ENCODE measurements around the gene FBRSL1.
A peak's percentile ranks its signal among the peaks of the same experiment; 100 is the strongest.
"Not testable (repeated sequence)": the region's sequence is repeated elsewhere in the genome, so short reads cannot be mapped to it uniquely, and the experiment has no call there.

Gene FBRSL1

GRCh38 chr12:132489602-132490266, at the start of gene FBRSL1:
Gene FBRSL1, plus strand, starts transcription at chr12:132490151.
- peak; percentile 82 for DNase-seq

- not testable (repeated sequence) for DNase-seq
Measured at GRCh38 chr12:132440420-132440819, 49.5 kb upstream of the FBRSL1 start.

GRCh38 chr12:132441871-132442863, 47.8 kb upstream of the FBRSL1 start:
- no peak for DNase-seq

DNA sequence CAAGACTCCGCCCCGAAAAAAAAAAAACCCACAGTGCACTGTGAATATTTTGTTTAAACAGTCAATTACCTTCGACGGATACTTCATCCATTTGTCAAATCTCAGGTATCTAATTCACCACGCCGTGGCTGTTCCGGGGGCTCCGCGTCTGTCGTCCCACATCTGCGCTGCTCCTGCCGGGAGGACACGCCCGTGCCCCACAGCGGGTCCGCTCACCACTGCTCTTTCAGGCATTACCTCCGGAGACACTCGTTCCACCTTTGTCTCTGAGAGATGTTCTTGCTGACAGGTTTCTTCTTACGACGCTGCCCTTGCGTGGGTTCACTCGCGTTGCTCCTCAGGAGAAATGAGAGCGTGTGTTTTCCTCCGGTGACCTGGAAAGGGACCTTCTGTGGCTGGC, 46.9 kb upstream of the FBRSL1 start:
- DNase-seq, result no peak

DNA sequence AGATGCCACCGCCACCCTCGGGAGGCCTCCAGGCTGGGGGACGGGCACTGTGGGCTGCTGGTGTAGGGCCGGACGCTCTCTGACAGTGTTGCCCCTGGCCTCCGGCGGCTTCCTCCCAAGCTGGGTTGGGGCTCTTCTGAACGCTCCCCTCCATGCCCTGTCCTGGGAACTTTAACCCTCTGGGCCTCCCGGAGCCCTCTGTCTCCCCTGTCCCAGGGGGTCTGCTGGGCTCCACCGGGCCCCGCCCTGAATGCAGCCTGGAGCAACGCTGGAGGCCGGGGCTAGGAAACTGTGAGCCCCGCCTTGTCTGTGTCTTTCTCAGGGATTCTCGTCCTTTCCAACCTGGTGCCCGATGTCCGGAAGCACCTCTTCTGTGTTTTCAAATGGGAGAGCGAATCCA, 45.7 kb upstream of the FBRSL1 start:
- DNase-seq, result no peak

- no peak for DNase-seq
Measured at GRCh38 chr12:132444957-132445883, 44.7 kb upstream of the FBRSL1 start.

- peak; percentile 76 for DNase-seq
Measured at GRCh38 chr12:132445884-132446632, 43.9 kb upstream of the FBRSL1 start.

DNA sequence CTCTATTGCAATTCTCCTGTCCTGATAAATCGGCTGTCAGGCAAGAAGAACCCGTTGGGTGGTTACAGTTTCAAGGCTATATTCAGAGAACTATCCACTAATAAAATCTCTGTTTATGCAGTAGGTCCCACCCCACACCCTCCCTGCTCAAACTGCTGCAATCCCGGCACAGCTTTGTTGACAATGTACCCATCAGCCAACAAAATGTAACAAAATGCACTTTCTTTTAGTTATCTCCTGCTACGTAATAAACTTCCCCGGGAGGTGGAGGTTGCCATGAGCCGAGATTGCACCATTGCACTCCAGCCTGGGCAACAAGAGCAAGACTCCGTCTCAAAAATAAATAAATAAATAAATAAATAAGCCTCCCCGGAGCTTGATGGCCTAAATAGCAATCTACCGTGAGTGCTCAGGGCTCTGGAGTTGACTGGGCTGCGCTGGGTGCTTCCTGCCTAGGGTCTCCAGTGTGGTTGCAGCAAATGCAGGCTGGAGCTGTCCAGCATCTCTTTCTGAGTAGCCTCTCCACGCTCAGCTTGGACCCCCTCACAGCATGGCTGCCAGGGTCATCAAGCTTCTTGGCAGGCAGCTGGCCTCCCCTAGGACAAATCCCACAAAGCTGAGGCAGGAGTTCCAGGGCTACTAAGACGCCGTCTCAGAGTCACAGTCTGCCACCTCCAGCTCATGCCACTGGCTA, 43.2 kb upstream of the FBRSL1 start:
- no peak for DNase-seq

DNA sequence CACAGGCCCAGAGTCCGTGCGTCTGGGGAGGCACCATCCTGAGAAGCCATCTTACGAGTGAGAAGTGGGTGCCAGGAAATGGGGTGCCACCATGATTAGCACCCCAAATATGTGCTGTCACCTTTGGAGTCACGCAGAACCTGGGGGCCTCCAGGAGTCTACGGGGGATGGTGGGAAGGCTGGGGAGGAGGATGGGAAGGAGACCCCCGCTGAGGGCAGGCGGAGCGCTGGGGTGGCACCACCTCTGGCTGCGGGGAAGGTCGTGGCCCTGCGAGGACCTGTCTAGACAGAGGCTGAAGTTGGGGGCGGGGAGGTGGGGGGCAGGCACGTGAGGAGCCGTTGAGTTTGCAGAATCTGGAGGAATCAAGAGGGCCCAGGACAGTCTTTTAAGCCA, 42.6 kb upstream of the FBRSL1 start:
- DNase-seq, result no peak

DNA sequence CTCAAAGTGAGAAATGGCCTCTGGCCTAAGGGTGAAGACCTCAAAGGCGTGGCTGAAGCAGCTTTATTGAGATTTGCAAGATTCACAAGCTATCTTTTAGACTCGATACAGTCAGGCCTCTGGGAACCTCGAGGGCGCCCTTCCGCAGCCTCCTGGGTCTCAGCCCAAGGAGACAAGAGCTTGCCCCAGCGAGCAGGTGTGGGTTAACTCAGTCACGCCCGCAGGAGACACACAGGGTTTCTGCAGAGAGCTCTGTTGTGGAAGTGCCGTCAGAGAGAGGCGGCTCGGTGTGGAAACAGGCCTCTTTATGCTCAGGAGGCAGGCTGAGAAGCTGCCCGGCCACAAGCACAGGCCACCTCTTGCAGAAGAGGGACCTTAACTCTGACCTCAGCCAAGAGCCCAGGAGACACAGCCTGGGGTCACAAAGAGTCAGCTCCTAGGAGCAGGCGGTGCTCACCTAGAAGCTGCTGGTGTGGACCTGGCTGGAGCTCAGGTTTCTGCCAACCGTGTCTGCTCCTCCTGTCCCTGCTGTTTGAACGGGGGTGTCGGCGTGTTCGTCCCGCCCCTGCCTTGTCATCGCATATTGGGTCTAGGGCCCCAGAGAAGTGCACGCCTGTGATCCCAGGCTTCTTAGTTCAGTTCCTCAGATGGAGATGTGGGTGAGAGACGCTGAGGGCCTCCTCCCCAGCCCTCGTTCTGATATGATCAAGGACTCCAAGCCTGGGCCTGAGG, 42.1 kb upstream of the FBRSL1 start:
- no peak for DNase-seq

DNA sequence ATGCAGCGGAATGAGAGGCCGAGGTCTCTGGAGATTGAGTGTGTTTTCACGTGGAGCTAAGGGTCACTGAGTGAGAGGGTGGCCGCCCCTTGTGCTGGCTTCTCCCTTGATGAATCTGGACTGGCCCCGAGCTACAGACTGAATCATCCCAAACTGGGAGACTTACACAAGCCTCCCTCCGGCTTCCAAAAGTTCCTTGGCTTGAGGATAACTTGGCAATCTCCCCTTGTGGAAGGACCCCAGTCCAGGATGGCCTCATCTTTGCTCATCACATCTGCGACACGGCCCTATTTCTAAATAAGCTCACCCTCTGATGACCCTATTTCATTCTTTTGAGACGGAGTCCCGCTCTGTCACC, 41.5 kb upstream of the FBRSL1 start:
- DNase-seq, result no peak

DNA sequence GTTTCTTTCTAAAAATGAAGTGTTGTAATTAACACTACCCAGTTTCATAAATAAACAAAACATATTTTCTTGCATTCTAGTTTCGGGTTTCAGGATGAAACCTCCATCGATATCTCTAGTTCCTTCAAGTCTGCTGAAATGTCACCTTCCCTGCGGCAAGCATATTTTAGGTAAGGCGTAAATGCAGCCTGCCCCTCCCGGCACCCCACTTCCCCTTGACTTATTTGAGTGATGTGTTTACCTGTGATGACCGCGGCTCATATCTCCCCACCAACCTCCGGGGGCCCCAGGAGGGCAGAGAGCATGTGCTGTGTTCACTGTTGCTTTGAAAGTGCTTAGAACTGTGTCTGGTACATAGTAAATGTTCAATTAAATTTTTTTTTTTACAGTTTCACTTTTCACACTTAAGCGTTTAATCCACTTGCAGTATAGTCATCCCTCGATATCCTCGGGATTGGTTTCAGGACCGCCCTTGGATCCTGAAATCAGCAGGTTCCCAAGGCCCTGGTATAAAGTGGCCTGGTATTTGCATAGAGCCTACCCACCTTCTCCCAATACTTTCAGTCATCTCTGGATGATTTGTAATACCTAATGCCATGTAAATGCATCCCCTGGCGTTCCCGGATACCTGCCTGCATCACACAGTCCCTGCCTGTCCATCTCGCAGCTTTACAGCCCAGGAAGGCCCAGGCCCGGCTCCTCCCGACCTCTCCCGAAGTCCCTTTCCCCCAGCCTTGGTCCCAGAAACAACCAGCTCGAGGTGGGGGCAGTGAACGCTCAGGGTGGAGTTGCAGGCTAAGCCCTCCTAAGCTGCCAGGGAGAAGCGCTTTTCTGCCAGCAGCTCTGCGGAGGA, 40.2 kb upstream of the FBRSL1 start:
- DNase-seq, result no peak

- no peak for DNase-seq
Measured at GRCh38 chr12:132450418-132451171, 39.4 kb upstream of the FBRSL1 start.

- DNase-seq, result no peak
Measured at GRCh38 chr12:132451172-132451835, 38.6 kb upstream of the FBRSL1 start.

DNA sequence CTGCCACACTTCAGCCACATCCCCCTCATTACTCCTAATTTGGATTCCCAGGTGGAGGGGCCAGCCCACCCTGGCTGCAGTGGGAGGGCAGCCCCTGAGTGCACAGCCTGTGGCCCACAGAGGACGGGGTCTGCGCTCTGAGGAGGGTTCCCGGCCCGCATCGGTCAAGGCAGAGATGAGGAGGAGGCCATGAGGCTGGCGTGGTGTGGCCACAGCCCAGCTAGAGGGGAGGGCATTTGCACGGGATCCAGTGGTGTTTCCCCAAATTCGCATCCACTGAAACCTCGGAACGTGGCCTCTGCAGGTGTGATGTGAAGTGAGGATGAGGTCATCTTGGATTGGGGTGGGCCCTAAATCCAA, 38.1 kb upstream of the FBRSL1 start:
- no peak for DNase-seq

- DNase-seq, result no peak
Measured at GRCh38 chr12:132452596-132453350, 37.2 kb upstream of the FBRSL1 start.

- DNase-seq, result peak; percentile 81
Measured at GRCh38 chr12:132453361-132454192, 36.4 kb upstream of the FBRSL1 start.

Data from fibroblast of upper back skin (primary cell).